Keratinocyte (primary cell): Measurements from ENCODE around the gene PLA2G12B.

ENCODE experiments used
- EZH2 ChIP-seq: IDR thresholded peaks from one replicate; pipeline ENCODE4 v1.6.1; 2012; ENCODE audit warnings: inconsistent platforms, mild to moderate bottlenecking, low read length, moderate library complexity
- TF ChIP-seq, protein P1 (sequence below), 3 experiments: IDR thresholded peaks in 1 of 3; conservative IDR thresholded peaks in 1 of 3; optimal IDR thresholded peaks in 1 of 3; 2 replicates in 2 of 3; 3 replicates in 1 of 3; pipeline versions ENCODE3 to v1.5.1; 2011; ENCODE audit warnings: low read length in 3 of 3, mild to moderate bottlenecking in 3 of 3, moderate library complexity in 2 of 3, control low read depth in 1 of 3, inconsistent platforms in 1 of 3; ENCODE audit not compliant: insufficient read depth in 2 of 3; ENCODE audit errors: extremely low read depth in 1 of 3

DNA sequence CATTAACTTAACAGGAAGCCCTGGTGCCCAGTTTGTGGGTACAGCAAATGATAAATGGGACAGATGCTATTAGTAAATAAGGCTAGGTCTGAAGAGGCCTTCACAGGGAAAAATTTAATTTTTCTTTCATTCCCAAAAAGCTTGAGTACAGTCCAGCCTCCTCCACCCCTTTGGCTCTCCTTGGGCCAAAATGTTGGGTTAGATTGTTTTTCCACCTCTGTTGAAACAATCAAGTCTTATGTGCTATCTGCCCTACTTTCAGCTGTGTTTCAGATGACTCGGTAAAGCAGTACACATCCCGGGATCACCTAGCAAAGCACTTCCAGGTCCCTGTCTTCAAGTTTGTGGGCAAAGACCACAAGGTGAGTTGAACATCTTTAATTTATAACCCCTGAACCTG is 24.3 kb downstream of the PLA2G12B start:
- TF ChIP-seq, protein P1, sequence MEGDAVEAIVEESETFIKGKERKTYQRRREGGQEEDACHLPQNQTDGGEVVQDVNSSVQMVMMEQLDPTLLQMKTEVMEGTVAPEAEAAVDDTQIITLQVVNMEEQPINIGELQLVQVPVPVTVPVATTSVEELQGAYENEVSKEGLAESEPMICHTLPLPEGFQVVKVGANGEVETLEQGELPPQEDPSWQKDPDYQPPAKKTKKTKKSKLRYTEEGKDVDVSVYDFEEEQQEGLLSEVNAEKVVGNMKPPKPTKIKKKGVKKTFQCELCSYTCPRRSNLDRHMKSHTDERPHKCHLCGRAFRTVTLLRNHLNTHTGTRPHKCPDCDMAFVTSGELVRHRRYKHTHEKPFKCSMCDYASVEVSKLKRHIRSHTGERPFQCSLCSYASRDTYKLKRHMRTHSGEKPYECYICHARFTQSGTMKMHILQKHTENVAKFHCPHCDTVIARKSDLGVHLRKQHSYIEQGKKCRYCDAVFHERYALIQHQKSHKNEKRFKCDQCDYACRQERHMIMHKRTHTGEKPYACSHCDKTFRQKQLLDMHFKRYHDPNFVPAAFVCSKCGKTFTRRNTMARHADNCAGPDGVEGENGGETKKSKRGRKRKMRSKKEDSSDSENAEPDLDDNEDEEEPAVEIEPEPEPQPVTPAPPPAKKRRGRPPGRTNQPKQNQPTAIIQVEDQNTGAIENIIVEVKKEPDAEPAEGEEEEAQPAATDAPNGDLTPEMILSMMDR (optimal IDR thresholded peaks at IDR 0.05 in 1 of 3, IDR thresholded peaks at IDR 0.05 in 1 of 3, conservative IDR thresholded peaks at IDR 0.05 in 1 of 3; ENCODE audit: extremely low read depth in 1 of 3, insufficient read depth in 2 of 3, low read length in 3 of 3): no peak
- no peak for TF ChIP-seq EZH2
